GM12892 (cell line): Measurements from ENCODE around the gene POLR1A.

ENCODE experiments used
- DNase-seq: peaks from one replicate; pipeline ENCODE4 v3.0.0; 2011; ENCODE audit not compliant: insufficient read length
- FAIRE-seq: peaks from 2 replicates; lab custom pipeline; 2011; peaks lifted over from hg19 to GRCh38; lab: Jason Lieb, UNC
- POLR2A ChIP-seq: IDR thresholded peaks from 2 replicates; pipeline ENCODE4 v1.6.1; 2011; ENCODE audit warnings: low read depth, low read length, control low read depth
- POLR2AphosphoS5 ChIP-seq: IDR thresholded peaks from 2 replicates; pipeline ENCODE4 v1.6.1; 2011; ENCODE audit warnings: low read depth, low read length, control low read depth
- TAF1 ChIP-seq: IDR thresholded peaks from 2 replicates; pipeline ENCODE4 v1.6.1; 2011; ENCODE audit warnings: low read depth, mild to moderate bottlenecking, control low read depth, low read length, borderline replicate concordance

POLR1A gene

GRCh38 chr2:86087936-86088850, 17.5 kb downstream of the POLR1A start:
- DNase-seq (no peak), FAIRE-seq (no peak)
- TF ChIP-seq POLR2AphosphoS5 (no peak), POLR2A (no peak), TAF1 (no peak)

GRCh38 chr2:86082756-86083155, 22.9 kb downstream of the POLR1A start:
- TF ChIP-seq TAF1 (no peak), POLR2A (no peak), POLR2AphosphoS5 (no peak)
- DNase-seq (no peak), FAIRE-seq (no peak)

DNA sequence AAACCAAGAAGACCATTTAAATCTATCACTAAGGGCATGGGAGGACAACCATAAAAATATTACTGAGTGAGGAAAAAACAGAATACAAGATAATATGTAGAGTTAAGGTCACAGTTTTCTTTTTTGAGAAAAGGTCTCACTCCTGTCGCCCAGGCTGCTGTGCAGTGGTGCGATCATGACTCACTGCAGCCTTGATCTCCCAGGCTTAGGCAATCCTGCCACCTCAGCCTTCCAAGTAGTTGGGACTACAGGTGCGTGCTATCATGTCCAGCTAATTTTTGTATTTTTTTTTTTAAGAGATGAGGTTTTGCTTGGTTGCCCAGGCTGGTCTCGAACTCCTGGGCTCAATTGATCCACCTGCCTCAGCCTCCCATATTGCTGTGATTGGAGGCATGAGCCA, 24.0 kb downstream of the POLR1A start:
- no peak for TF ChIP-seq POLR2A
- TF ChIP-seq TAF1 = no peak
- TF ChIP-seq POLR2AphosphoS5 = no peak
- no peak for DNase-seq
- FAIRE-seq = no peak

DNA sequence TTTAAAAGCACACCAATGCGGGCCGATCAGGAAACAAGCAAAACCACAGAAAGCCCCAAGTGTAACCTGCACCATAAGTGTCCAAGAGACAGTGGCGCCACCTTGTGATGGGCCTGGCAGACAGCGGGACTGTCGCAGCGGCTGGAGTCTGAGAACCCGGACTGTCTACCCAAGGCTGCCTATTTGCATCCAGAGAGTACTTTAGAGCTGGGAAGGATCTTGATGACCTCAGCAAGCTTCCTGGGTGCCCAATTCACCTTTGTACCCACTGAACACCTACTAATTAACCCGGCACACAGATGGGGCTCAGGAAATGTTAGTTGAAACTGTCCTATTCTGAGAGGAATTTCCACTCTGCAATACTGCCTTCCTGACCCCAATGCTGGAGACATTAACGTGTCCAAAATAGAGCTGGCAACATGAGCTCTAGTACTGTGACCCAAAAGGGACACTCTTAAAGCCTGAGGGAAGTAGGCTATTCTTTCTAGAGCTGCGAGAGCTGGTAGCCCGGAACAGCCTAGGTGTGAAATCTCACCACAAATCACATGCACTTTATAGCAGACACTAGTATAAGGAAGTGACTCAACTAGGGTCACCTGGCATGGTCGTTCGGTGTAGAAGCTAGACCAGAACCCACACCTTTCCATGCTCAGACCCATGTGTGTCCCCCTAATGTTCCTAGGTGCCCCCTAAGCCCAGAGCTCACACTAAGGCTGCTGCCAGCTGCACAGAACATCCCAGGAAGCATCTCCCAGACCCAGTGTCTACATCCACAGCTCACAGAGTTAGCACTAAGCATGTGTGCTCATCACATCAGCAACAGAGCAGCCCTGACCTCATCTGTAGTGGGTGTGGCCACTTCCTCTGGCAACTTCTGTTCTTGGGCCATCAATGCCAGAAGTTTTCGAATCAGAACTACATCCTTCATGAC, 25.4 kb downstream of the POLR1A start:
- TF ChIP-seq POLR2A = no peak
- no peak for TF ChIP-seq TAF1
- TF ChIP-seq POLR2AphosphoS5 = no peak
- FAIRE-seq (peak; percentile 60), DNase-seq (peak; percentile 34)

DNA sequence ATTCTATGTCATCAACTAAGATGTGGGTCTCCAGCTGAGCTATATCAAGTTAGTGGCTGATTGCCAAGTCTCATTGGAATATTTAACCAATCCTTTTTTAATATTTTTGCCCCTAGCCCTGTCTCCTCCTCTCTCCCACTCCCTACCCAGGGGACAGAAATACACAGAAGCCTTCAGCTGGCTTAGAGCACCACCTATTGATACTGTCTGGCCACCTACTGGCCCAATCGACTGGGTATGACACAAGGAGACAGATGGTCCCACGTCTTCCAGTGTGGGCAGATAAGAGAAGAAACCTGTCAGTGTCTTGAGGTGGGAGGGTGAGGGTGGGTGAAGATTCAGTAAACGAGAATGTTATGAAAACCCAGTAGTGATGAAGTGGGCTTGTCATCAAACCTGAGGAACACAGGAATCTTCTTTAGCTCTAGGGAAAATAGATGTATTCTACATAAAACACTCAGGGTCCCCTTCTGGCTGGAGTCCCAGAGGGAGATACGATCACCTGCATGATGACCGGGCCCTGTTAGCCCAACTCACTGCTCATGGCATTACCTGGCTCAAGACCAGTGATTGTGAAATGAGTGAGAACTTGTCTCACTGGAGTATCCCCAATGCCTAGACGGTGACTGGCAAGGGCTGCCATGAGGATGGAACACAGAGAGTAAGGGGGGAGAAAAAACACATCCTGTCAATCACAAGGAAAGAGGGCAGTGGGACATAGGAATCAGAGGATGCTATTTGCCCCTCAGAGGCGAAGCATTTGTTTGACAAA, 26.7 kb downstream of the POLR1A start:
- FAIRE-seq = no peak

GRCh38 chr2:86075886-86076285, 29.8 kb downstream of the POLR1A start:
- no peak for FAIRE-seq
- TF ChIP-seq TAF1 (no peak), POLR2A (no peak), POLR2AphosphoS5 (no peak)
- DNase-seq = no peak

More for the DNA sequence above, 26.7 kb downstream of the POLR1A start:
- no peak for DNase-seq
- TF ChIP-seq POLR2A (no peak), TAF1 (no peak), POLR2AphosphoS5 (no peak)

GRCh38 chr2:86074811-86075210, 30.9 kb downstream of the POLR1A start:
- FAIRE-seq (no peak), DNase-seq (no peak)
- TF ChIP-seq POLR2A = 0 out of 2 replicates have a peak, but pooled peaks have one; percentile 7
- TF ChIP-seq TAF1 = no peak
- TF ChIP-seq POLR2AphosphoS5 = no peak

- FAIRE-seq (no peak), DNase-seq (no peak)
Observed at GRCh38 chr2:86074256-86074655, 31.4 kb downstream of the POLR1A start.

GRCh38 chr2:86073225-86073624, 32.5 kb downstream of the POLR1A start:
- DNase-seq (no peak), FAIRE-seq (no peak)
- TF ChIP-seq POLR2AphosphoS5 = no peak
- TF ChIP-seq POLR2A = no peak
- TF ChIP-seq TAF1 = no peak

More at GRCh38 chr2:86074256-86074655, 31.4 kb downstream of the POLR1A start:
- TF ChIP-seq POLR2AphosphoS5 (no peak), POLR2A (no peak), TAF1 (no peak)

DNA sequence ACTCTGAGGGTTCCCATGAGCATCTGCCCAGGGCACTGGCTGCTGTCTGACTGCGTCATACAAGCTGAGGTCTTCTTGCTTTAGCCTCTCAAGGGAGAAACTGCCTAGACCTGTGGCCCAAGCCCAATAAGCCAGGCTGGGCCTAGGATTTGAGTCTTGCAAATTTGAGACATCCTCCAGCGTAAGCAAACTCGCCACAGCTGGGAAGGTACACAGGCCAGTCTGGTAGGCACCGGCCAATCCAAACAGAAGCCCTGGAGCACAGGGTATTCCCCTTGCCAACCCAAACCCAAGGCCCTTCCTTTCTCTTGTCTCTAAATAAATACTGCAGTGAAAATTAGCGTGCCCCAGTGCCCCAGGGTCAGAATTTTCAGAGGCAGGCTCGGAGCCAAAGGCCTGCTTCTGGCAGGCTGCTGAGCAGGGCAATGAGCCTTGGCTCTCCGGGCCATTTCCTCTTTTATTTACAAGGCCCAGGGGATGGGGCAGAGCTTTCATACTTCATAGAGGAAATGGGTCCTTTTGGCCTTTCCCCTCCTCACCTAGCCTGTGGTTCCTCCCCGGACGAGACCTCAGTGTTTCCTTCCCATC, 33.3 kb downstream of the POLR1A start:
- TF ChIP-seq POLR2AphosphoS5 = no peak
- no peak for TF ChIP-seq POLR2A
- TF ChIP-seq TAF1 = no peak
- peak; percentile 32 for DNase-seq
- peak; percentile 9 for FAIRE-seq
